ENCODE results near the gene MAL.

MAL gene

GRCh38 chr2:94987074-94988020 lies 38.2 kb upstream of the MAL start:
- Histone ChIP-seq H3K36me3 (ENCODE audit: control insufficient read depth, insufficient read depth, low read length) (no peaks in the 10 kb centered on the region), H3K4me3 (ENCODE audit: low read depth, low read length) (no peak overlapping the region), H3K4me1 (ENCODE audit: control insufficient read depth, insufficient read depth, low read length) (no peaks in the 10 kb centered on the region), H3K9ac (ENCODE audit: low read depth, low read length) (no peak overlapping the region), H3K27me3 (ENCODE audit: control insufficient read depth, insufficient read depth, low read length) (no peaks in the 10 kb centered on the region), H3K9me3 (ENCODE audit: control insufficient read depth, insufficient read depth, low read length) (no peaks in the 10 kb centered on the region), H3K27ac (ENCODE audit: low read depth, low read length) (no peak overlapping the region)

DNA sequence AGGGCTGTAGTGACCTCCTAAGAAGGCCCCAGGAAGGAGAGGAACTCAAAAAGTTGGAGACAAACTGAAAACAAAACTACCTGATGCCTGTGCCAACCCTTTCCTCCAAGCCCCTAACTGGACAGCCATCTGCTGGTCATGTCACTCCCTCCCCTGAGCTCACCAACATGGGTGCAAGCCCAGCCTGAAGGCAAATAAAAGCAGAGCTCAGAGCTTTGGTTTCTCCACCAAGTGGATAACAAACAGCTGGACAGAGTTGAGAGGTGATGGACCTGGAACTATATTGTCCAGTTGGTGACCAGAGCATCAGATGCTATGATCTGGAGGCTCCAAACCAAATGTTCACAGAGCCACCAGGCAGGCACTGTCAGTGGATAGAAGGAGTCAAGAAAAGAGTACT lies 34.6 kb upstream of the MAL start:
- no peak overlapping the region for H3K9ac ChIP-seq (ENCODE audit: low read depth, low read length)
- H3K4me3 ChIP-seq (ENCODE audit: low read depth, low read length), result no peak overlapping the region
- H3K27ac ChIP-seq (ENCODE audit: low read depth, low read length), result no peak overlapping the region
- H3K36me3 ChIP-seq (ENCODE audit: control insufficient read depth, insufficient read depth, low read length), result no peaks in the 10 kb centered on the region
- peaks cover 12% of the 10 kb centered on the region; the same call in 1 of the 2 replicates for H3K27me3 ChIP-seq (ENCODE audit: control insufficient read depth, insufficient read depth, low read length)
- H3K4me1 ChIP-seq (ENCODE audit: control insufficient read depth, insufficient read depth, low read length), result no peaks in the 10 kb centered on the region
- H3K9me3 ChIP-seq (ENCODE audit: control insufficient read depth, insufficient read depth, low read length), result no peaks in the 10 kb centered on the region

GRCh38 chr2:94992360-94992759 lies 33.1 kb upstream of the MAL start:
- Histone ChIP-seq H3K4me1 (ENCODE audit: control insufficient read depth, insufficient read depth, low read length) (no peaks in the 10 kb centered on the region), H3K27ac (ENCODE audit: low read depth, low read length) (no peak overlapping the region), H3K36me3 (ENCODE audit: control insufficient read depth, insufficient read depth, low read length) (no peaks in the 10 kb centered on the region), H3K9me3 (ENCODE audit: control insufficient read depth, insufficient read depth, low read length) (no peaks in the 10 kb centered on the region), H3K9ac (ENCODE audit: low read depth, low read length) (no peak overlapping the region), H3K27me3 (ENCODE audit: control insufficient read depth, insufficient read depth, low read length) (peaks cover 15% of the 10 kb centered on the region; the same call in 1 of the 2 replicates), H3K4me3 (ENCODE audit: low read depth, low read length) (no peak overlapping the region)

GRCh38 chr2:94993176-94994062 lies 32.1 kb upstream of the MAL start:
- H3K36me3 ChIP-seq (ENCODE audit: control insufficient read depth, insufficient read depth, low read length), result no peaks in the 10 kb centered on the region
- H3K4me3 ChIP-seq (ENCODE audit: low read depth, low read length), result no peak overlapping the region
- H3K27ac ChIP-seq (ENCODE audit: low read depth, low read length), result no peak overlapping the region
- H3K27me3 ChIP-seq (ENCODE audit: control insufficient read depth, insufficient read depth, low read length), result peaks cover 25% of the 10 kb centered on the region
- no peaks in the 10 kb centered on the region for H3K9me3 ChIP-seq (ENCODE audit: control insufficient read depth, insufficient read depth, low read length)
- H3K4me1 ChIP-seq (ENCODE audit: control insufficient read depth, insufficient read depth, low read length), result 0 out of 2 replicates have a peak, but pooled peaks cover 2% of the 10 kb centered on the region
- no peak overlapping the region for H3K9ac ChIP-seq (ENCODE audit: low read depth, low read length)

GRCh38 chr2:94994063-94994913 lies 31.2 kb upstream of the MAL start:
- H3K9me3 ChIP-seq (ENCODE audit: control insufficient read depth, insufficient read depth, low read length), result no peaks in the 10 kb centered on the region
- no peak overlapping the region for H3K27ac ChIP-seq (ENCODE audit: low read depth, low read length)
- H3K9ac ChIP-seq (ENCODE audit: low read depth, low read length), result no peak overlapping the region
- 0 out of 2 replicates have a peak, but pooled peaks cover 4% of the 10 kb centered on the region for H3K4me1 ChIP-seq (ENCODE audit: control insufficient read depth, insufficient read depth, low read length)
- no peak overlapping the region for H3K4me3 ChIP-seq (ENCODE audit: low read depth, low read length)
- no peaks in the 10 kb centered on the region for H3K36me3 ChIP-seq (ENCODE audit: control insufficient read depth, insufficient read depth, low read length)
- peaks cover 34% of the 10 kb centered on the region for H3K27me3 ChIP-seq (ENCODE audit: control insufficient read depth, insufficient read depth, low read length)

DNA sequence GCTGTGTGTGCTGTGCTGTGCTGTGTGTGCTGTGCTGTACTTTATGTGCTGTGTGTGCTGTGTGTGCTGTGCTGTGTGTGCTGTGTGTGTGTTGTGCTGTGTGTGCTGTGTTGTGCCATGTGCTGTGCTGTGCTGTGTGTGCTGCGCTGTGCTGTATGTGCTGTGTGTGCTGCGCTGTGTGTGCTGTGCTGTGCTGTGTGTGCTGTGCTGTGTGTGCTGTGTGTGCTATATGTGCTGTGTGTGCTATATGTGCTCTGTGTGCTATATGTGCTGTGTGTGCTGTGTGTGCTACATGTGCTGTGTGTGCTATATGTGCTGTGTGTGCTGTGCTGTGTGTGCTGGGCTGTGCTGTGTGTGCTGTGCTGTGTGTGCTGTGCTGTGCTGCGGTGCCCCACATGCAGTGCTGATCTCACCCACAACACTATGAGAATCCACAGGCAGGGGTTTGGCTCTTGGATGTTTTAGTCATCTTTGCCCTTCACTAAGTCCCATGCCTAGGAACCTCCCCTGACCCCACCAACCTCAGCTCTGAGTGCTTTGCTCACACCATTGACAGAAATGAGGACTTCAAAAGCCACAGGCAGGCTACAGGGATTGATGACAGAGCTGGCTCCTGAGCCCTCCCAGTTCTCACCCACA lies 30.5 kb upstream of the MAL start:
- Histone ChIP-seq H3K9me3 (ENCODE audit: control insufficient read depth, insufficient read depth, low read length) (no peaks in the 10 kb centered on the region), H3K4me3 (ENCODE audit: low read depth, low read length) (no peak overlapping the region), H3K36me3 (ENCODE audit: control insufficient read depth, insufficient read depth, low read length) (no peaks in the 10 kb centered on the region), H3K27ac (ENCODE audit: low read depth, low read length) (no peak overlapping the region), H3K4me1 (ENCODE audit: control insufficient read depth, insufficient read depth, low read length) (0 out of 2 replicates have a peak, but pooled peaks cover 4% of the 10 kb centered on the region), H3K27me3 (ENCODE audit: control insufficient read depth, insufficient read depth, low read length) (peaks cover 35% of the 10 kb centered on the region), H3K9ac (ENCODE audit: low read depth, low read length) (no peak overlapping the region)

GRCh38 chr2:94995553-94996304 lies 29.8 kb upstream of the MAL start:
- Histone ChIP-seq H3K27me3 (ENCODE audit: control insufficient read depth, insufficient read depth, low read length) (peaks cover 35% of the 10 kb centered on the region), H3K27ac (ENCODE audit: low read depth, low read length) (no peak overlapping the region), H3K4me1 (ENCODE audit: control insufficient read depth, insufficient read depth, low read length) (0 out of 2 replicates have a peak, but pooled peaks cover 4% of the 10 kb centered on the region), H3K9me3 (ENCODE audit: control insufficient read depth, insufficient read depth, low read length) (no peaks in the 10 kb centered on the region), H3K9ac (ENCODE audit: low read depth, low read length) (no peak overlapping the region), H3K36me3 (ENCODE audit: control insufficient read depth, insufficient read depth, low read length) (no peaks in the 10 kb centered on the region), H3K4me3 (ENCODE audit: low read depth, low read length) (no peak overlapping the region)

DNA sequence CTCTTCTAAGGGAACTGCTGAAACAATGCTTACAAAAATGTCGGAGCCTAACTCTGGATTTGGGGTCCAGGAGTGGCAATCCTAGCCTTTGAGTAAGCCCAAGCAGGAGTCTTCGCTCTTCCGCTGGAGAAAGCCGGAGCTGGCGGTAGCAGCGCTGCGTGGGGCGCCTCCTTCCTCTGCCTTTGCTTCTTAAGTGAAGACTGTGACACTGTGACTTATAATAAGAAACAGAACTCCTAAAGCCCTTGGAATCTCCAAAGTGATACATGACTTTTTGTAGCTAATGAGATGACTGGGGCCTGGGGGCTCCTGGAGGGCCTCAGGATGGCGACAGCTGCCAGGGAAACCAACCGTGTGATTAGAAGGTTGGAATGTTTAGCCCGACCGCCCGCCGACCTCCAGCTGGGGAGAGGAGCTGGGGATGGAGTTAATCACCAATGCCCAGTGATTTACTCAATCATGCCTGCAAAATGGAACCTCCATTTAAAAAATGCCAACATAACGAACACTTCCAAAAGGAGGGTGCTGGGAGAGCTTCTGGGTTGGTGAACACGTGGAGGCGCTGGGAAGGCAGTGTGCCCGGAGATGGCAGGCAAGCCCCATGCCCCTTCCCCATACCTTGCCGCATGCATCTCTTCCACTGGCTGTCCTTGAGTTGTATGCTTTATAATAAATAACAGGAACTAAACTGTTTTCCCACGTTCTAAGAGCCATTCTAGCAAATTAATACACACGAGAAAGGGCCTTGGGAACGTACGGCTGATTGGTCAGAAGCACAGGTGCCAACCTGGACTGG lies 29.0 kb upstream of the MAL start:
- Histone ChIP-seq H3K27me3 (ENCODE audit: control insufficient read depth, insufficient read depth, low read length) (peaks cover 35% of the 10 kb centered on the region), H3K27ac (ENCODE audit: low read depth, low read length) (no peak overlapping the region)

More for the DNA sequence above, 29.0 kb upstream of the MAL start:
- Histone ChIP-seq H3K9me3 (ENCODE audit: control insufficient read depth, insufficient read depth, low read length) (no peaks in the 10 kb centered on the region), H3K4me3 (ENCODE audit: low read depth, low read length) (no peak overlapping the region), H3K9ac (ENCODE audit: low read depth, low read length) (no peak overlapping the region), H3K4me1 (ENCODE audit: control insufficient read depth, insufficient read depth, low read length) (0 out of 2 replicates have a peak, but pooled peaks cover 4% of the 10 kb centered on the region), H3K36me3 (ENCODE audit: control insufficient read depth, insufficient read depth, low read length) (no peaks in the 10 kb centered on the region)
